Endothelial cell (in vitro differentiated cells): ENCODE measurements around the gene HOOK1. TPM values are rescaled to one million over a fixed set of nuclear protein-coding genes. Genes with fewer than 3 reads are reported as not detected.

Experiments
- DNase-seq: peaks from one replicate; pipeline ENCODE4 v3.0.0; 2021; ENCODE audit warnings: low spot score
- H3K27ac Mint-ChIP-seq: one replicate; pipeline ENCODE4 v1.8.0; 2021; ENCODE audit warnings: mixed read lengths, inconsistent platforms; ENCODE audit not compliant: unreplicated experiment
- H3K27me3 Mint-ChIP-seq: one replicate; pipeline ENCODE4 v1.8.0; 2021; ENCODE audit warnings: mild to moderate bottlenecking, moderate library complexity, mixed read lengths, inconsistent platforms; ENCODE audit not compliant: unreplicated experiment
- H3K36me3 Mint-ChIP-seq: one replicate; pipeline ENCODE4 v1.8.0; 2021; ENCODE audit warnings: mild to moderate bottlenecking, low read depth, mixed read lengths, inconsistent platforms; ENCODE audit not compliant: unreplicated experiment
- H3K4me1 Mint-ChIP-seq: one replicate; pipeline ENCODE4 v1.8.0; 2021; ENCODE audit warnings: mild to moderate bottlenecking, mixed read lengths, inconsistent platforms; ENCODE audit not compliant: unreplicated experiment
- H3K4me3 Mint-ChIP-seq: one replicate; pipeline ENCODE4 v1.8.0; 2021; ENCODE audit warnings: mild to moderate bottlenecking, mixed read lengths, inconsistent platforms; ENCODE audit not compliant: unreplicated experiment
- H3K9me3 Mint-ChIP-seq: one replicate; pipeline ENCODE4 v1.8.0; 2021; ENCODE audit warnings: mixed read lengths, inconsistent platforms; ENCODE audit not compliant: unreplicated experiment
- CTCF ChIP-seq: fragments of 200-600 bp; sonication (generic); IDR thresholded peaks from one replicate; pipeline ENCODE4 v1.5.0; 2021; ENCODE audit warnings: antibody characterized with exemption; ENCODE audit not compliant: unreplicated experiment
- total RNA-seq: library from RNA; stranded (reverse); fragmentation: NEBNext Ultra II Directional; extraction: Animal tissue kit (Norgen Biotek cat#: 25700); gene quantifications from one replicate; pipeline ENCODE4 v1.2.1, GENCODE V29; 2021; ENCODE audit not compliant: unreplicated experiment

HOOK1 gene
- total RNA-seq, 1 donor from 2014 or later = 8.2 TPM

GRCh38 chr1:59900640-59901039 is 85.9 kb downstream of the HOOK1 start:
- H3K9me3 Mint-ChIP-seq = no peaks in the 10 kb centered on the region
- peaks cover 3% of the 10 kb centered on the region for H3K27me3 Mint-ChIP-seq
- TF ChIP-seq CTCF = peak; percentile 18
- H3K36me3 Mint-ChIP-seq = no peaks in the 10 kb centered on the region
- DNase-seq = no peak
- peak overlapping the region; percentile 19 for H3K4me3 Mint-ChIP-seq
- peaks cover 6% of the 10 kb centered on the region for H3K4me1 Mint-ChIP-seq
- no peak overlapping the region for H3K27ac Mint-ChIP-seq

- no peak overlapping the region for H3K4me3 Mint-ChIP-seq
- H3K27ac Mint-ChIP-seq = no peak overlapping the region
- no peak for DNase-seq
- H3K4me1 Mint-ChIP-seq = peaks cover 6% of the 10 kb centered on the region
- H3K27me3 Mint-ChIP-seq = peaks cover 3% of the 10 kb centered on the region
- no peaks in the 10 kb centered on the region for H3K9me3 Mint-ChIP-seq
- no peaks in the 10 kb centered on the region for H3K36me3 Mint-ChIP-seq
- TF ChIP-seq CTCF = no peak
These were observed 87.1 kb downstream of the HOOK1 start for GRCh38 chr1:59901770-59902388.

- peak; percentile 44 for TF ChIP-seq CTCF
- peak; percentile 47 for DNase-seq
- H3K36me3 Mint-ChIP-seq = no peaks in the 10 kb centered on the region
- no peaks in the 10 kb centered on the region for H3K9me3 Mint-ChIP-seq
- H3K27ac Mint-ChIP-seq = no peak overlapping the region
- peaks cover 3% of the 10 kb centered on the region for H3K27me3 Mint-ChIP-seq
- H3K4me3 Mint-ChIP-seq = no peak overlapping the region
- peaks cover 6% of the 10 kb centered on the region for H3K4me1 Mint-ChIP-seq
These were observed 88.5 kb downstream of the HOOK1 start for GRCh38 chr1:59903141-59903754.

- no peak overlapping the region for H3K4me3 Mint-ChIP-seq
- no peak for DNase-seq
- H3K27me3 Mint-ChIP-seq = no peaks in the 10 kb centered on the region
These were observed 92.2 kb downstream of the HOOK1 start for GRCh38 chr1:59906931-59907330.

More at GRCh38 chr1:59906931-59907330, 92.2 kb downstream of the HOOK1 start:
- H3K36me3 Mint-ChIP-seq = no peaks in the 10 kb centered on the region
- TF ChIP-seq CTCF = no peak
- no peak overlapping the region for H3K27ac Mint-ChIP-seq
- peaks cover 6% of the 10 kb centered on the region for H3K4me1 Mint-ChIP-seq
- no peaks in the 10 kb centered on the region for H3K9me3 Mint-ChIP-seq
